HG02870 (cell line): ENCODE measurements around the gene TMEM47.

ENCODE experiments used
- ATAC-seq: cut with Tn5 transposase; IDR thresholded peaks from one replicate; pipeline ENCODE4 v1.9.1; 2021; ENCODE audit warnings: mild to moderate bottlenecking, moderate library complexity; ENCODE audit not compliant: unreplicated experiment

Gene TMEM47

GRCh38 chrX:34656842-34657725 is at the start of gene TMEM47:
TSS of gene TMEM47 (minus strand) at chrX:34657285. CDS start at chrX:34657029, 256 bp downstream.
- ATAC-seq: peak; percentile 70

- no peak for ATAC-seq
These were observed 30.0 kb upstream of the TMEM47 start for GRCh38 chrX:34687095-34687494.

GRCh38 chrX:34659575-34659974 is 2.5 kb upstream of the TMEM47 start:
- ATAC-seq: no peak

GRCh38 chrX:34658326-34658725 is 1.2 kb upstream of the TMEM47 start:
- ATAC-seq: no peak

GRCh38 chrX:34657726-34658070 is 613 bp upstream of the TMEM47 start:
- ATAC-seq: no peak

GRCh38 chrX:34656467-34656841 is 631 bp downstream of the TMEM47 start:
- no peak for ATAC-seq

GRCh38 chrX:34655501-34656455 is 1.3 kb downstream of the TMEM47 start:
- no peak for ATAC-seq

- no peak for ATAC-seq
These were observed 2.2 kb downstream of the TMEM47 start for GRCh38 chrX:34654696-34655490.

- no peak for ATAC-seq
These were observed 3.3 kb downstream of the TMEM47 start for GRCh38 chrX:34653811-34654210.

GRCh38 chrX:34642849-34643248 is 14.2 kb downstream of the TMEM47 start:
- no peak for ATAC-seq

GRCh38 chrX:34638116-34638515 is 19.0 kb downstream of the TMEM47 start:
- ATAC-seq: no peak

- no peak for ATAC-seq
These were observed 22.7 kb downstream of the TMEM47 start for GRCh38 chrX:34634349-34634748.

- no peak for ATAC-seq
These were observed 24.7 kb downstream of the TMEM47 start for GRCh38 chrX:34632384-34632783.

GRCh38 chrX:34631479-34632220 is 25.4 kb downstream of the TMEM47 start:
- no peak for ATAC-seq

GRCh38 chrX:34629572-34629971 is 27.5 kb downstream of the TMEM47 start:
- no peak for ATAC-seq

GRCh38 chrX:34624416-34624815 is 32.7 kb downstream of the TMEM47 start:
- ATAC-seq: no peak

- no peak for ATAC-seq
These were observed 37.2 kb downstream of the TMEM47 start for GRCh38 chrX:34619920-34620319.

GRCh38 chrX:34612036-34612435 is 45.0 kb downstream of the TMEM47 start:
- no peak for ATAC-seq

GRCh38 chrX:34598362-34598761 is 58.7 kb downstream of the TMEM47 start:
- ATAC-seq: no peak

- no peak for ATAC-seq
These were observed 70.1 kb downstream of the TMEM47 start for GRCh38 chrX:34586936-34587335.
